Activated T-cell treated with anti-CD3 and anti-CD28 coated beads, Interleukin-2, amount 50 U/mL, for 72 hours (primary cell): Measurements from ENCODE around the gene OR13C3. TPM values are rescaled to one million over a fixed set of nuclear protein-coding genes. Genes with fewer than 3 reads are reported as not detected.
"Not testable (repeated sequence)": the region's sequence is repeated elsewhere in the genome, so short reads cannot be mapped to it uniquely, and the experiment has no call there.

Source experiments
- ATAC-seq, 2 donors: fragments of 150-1000 bp; cut with Tn5 transposase; replicated peaks in 1 of 2; 2 replicates each; pipeline ENCODE4 v1.10.0; 2021; ENCODE audit warnings: moderate library complexity in 2 of 2, mild to moderate bottlenecking in 1 of 2
- DNase-seq, 2 donors: peaks; one replicate each; pipeline ENCODE4 v3.0.0; 2021 to 2022; ENCODE audit warnings: mixed read lengths in 1 of 2
- H3K27ac Mint-ChIP-seq: one replicate; pipeline ENCODE4 v1.8.0; 2022; ENCODE audit warnings: mild to moderate bottlenecking, moderate library complexity, mixed read lengths
- H3K27me3 Mint-ChIP-seq: one replicate; pipeline ENCODE4 v1.8.0; 2022; ENCODE audit warnings: low read depth, mixed read lengths
- H3K36me3 Mint-ChIP-seq, 2 donors: one replicate each; pipeline ENCODE4 v1.8.0; 2022; ENCODE audit warnings: mixed read lengths in 2 of 2, mild to moderate bottlenecking in 1 of 2; ENCODE audit not compliant: insufficient read depth in 2 of 2
- H3K4me1 Mint-ChIP-seq: one replicate; pipeline ENCODE4 v1.8.0; 2022; ENCODE audit warnings: low read depth, mixed read lengths
- H3K4me3 Mint-ChIP-seq, 2 donors: one replicate each; pipeline ENCODE4 v1.8.0; 2022; ENCODE audit warnings: mild to moderate bottlenecking in 2 of 2, mixed read lengths in 2 of 2, moderate library complexity in 2 of 2
- H3K9me3 Mint-ChIP-seq, 2 donors: one replicate each; pipeline ENCODE4 v1.8.0; 2022; ENCODE audit warnings: mixed read lengths in 2 of 2
- total RNA-seq, 2 donors: library from RNA; stranded (reverse); gene quantifications; one replicate each; pipeline ENCODE4 v1.2.3, GENCODE V29; 2022

OR13C3 gene
- total RNA-seq, result not detected

DNA sequence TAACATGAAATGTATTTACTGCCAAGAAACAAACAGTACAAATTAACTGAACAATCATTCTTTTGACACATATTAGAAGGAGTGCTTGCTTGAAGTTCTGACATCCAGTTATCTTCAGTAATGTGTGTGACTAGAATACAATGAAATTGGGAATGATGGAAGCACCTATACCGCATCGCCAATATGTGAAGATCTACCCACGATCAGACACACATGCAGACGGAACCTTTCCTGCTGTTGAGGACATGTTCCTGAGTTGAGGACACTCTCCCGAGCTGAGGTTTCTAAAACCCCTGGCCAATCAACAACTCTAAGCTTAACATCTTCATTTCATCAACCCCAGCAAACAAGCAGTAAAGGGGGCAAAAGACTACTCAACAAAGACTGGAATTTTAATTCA, at the start of gene OR13C3:
TSS of gene OR13C3 (minus strand) at position 101 of the 400 bp plus-strand sequence. CDS start 133 bp downstream, outside the sequence.
- Mint-ChIP-seq H3K9me3 (no peaks in the 10 kb centered on the region), H3K4me1 (no peaks in the 10 kb centered on the region), H3K27me3 (no peaks in the 10 kb centered on the region), H3K4me3 (no peak within 1 kb of the TSS), H3K36me3 (no peaks in the 10 kb centered on the region), H3K27ac (no peak within 1 kb of the TSS)
- DNase-seq, result no peak
- ATAC-seq, result no peak

DNA sequence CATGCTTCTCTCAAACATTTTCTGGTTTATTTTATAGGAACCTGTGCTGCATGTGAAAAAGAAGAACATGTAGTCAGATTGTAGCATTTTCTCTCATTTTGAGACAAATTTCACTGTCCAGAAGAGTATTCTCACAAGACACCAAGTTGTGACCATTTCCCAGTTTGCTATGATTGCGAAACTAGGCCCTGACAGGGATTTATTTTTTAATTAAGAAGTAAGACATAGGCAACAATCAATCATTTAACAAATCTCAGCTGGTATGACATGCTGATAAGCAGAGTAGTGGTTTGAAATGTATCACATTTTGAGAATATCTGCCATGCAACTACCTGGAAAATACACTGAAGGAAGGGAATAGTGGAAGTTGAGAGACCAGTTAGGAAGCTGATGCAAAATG, 43.9 kb upstream of the OR13C3 start:
- no peak for ATAC-seq
- no peaks in the 10 kb centered on the region for H3K4me1 Mint-ChIP-seq

DNA sequence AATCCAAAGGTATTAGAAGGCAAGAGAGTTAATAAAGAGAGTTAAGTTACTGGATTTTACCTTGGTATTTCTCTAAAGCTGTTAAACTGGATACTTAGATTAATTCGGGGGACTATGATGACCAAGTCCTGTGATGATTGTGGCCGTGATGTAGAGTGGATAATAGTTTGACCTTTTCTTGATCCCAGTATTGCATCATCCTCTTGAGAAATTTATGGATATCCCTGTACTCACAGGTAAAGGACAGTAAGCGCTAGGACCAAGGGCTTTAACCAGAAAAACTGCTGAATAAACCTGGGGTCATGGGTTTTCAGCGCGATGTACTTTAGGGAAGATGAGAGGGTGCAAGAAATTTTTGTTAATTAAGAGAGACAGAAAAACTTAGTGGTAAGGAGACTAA, 40.6 kb upstream of the OR13C3 start:
- DNase-seq, result no peak
- H3K36me3 Mint-ChIP-seq, result no peaks in the 10 kb centered on the region
- H3K27me3 Mint-ChIP-seq, result no peaks in the 10 kb centered on the region
- ATAC-seq, result no peak
- no peak overlapping the region for H3K4me3 Mint-ChIP-seq
- H3K27ac Mint-ChIP-seq, result no peak overlapping the region
- no peaks in the 10 kb centered on the region for H3K4me1 Mint-ChIP-seq
- peaks cover 4 to 5% of the 10 kb centered on the region in 2 donors for H3K9me3 Mint-ChIP-seq

More for the DNA sequence above, 43.9 kb upstream of the OR13C3 start:
- Mint-ChIP-seq H3K9me3 (no peaks in the 10 kb centered on the region), H3K27me3 (no peaks in the 10 kb centered on the region), H3K27ac (no peak overlapping the region), H3K36me3 (no peaks in the 10 kb centered on the region), H3K4me3 (no peak overlapping the region)
- no peak for DNase-seq

DNA sequence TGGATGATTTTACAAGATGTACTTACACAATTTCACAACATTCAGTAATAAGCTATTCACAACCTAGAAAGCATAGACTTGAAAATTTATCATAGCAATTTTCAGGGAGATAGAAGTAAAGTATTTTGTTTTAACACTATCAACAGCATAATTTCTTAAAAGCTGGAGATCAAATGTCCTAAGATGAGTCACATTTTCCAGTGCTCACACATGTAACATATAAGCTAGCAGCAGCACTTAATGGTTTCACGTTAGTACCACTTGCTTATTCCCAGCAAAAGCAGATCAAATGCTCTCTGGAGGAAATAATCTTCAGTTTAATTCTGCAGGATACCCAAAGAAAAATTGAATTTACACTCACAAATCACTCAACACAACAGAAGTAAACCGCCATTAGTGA, 38.8 kb upstream of the OR13C3 start:
- H3K4me1 Mint-ChIP-seq, result no peaks in the 10 kb centered on the region
- DNase-seq, result no peak
- H3K27ac Mint-ChIP-seq, result no peak overlapping the region
- H3K9me3 Mint-ChIP-seq, result peaks cover 6 to 8% of the 10 kb centered on the region in 2 donors
- ATAC-seq, result no peak
- no peaks in the 10 kb centered on the region for H3K36me3 Mint-ChIP-seq
- no peaks in the 10 kb centered on the region for H3K27me3 Mint-ChIP-seq
- H3K4me3 Mint-ChIP-seq, result no peak overlapping the region

DNA sequence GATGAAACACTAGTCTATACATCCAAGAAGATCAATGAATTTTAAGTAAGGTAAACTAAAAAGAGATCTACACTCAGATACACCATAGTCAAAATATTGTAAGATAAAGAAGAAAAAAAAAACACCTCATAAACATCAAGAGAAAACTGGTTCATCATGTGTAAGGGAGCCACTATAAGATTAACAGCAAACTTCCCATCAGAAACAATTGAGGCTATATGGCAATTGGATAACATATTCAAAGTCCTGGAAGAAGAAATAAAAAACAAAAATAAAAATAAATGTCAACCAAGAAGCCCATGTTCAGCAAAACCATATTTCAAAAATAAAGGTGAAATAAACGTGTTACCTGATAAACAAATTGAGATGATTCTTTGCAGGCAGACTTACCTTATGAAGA, 36.0 kb upstream of the OR13C3 start:
- no peak overlapping the region for H3K27ac Mint-ChIP-seq
- no peak overlapping the region for H3K4me3 Mint-ChIP-seq
- no peaks in the 10 kb centered on the region for H3K4me1 Mint-ChIP-seq
- DNase-seq (no peak), ATAC-seq (no peak)
- no peaks in the 10 kb centered on the region for H3K36me3 Mint-ChIP-seq
- peaks cover 6 to 8% of the 10 kb centered on the region in 2 donors for H3K9me3 Mint-ChIP-seq
- no peaks in the 10 kb centered on the region for H3K27me3 Mint-ChIP-seq

DNA sequence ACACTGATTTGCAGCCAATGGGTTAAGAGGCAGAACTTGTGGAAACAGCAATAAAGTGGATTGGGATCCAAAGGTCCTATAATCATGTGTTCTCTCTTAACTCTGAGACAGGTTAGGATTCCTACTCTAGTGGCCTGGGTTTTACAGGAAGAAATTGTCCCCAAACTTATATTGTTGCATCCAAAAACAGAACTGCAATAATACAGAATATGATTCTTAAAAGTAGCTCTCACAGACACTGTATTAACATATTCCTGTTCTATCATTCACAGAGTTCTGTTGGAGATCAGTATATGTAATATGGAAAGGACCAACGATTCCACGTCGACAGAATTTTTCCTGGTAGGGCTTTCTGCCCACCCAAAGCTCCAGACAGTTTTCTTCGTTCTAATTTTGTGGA, 32.2 kb upstream of the OR13C3 start, which contains the start of gene OR13C8:
TSS of gene OR13C8 (plus strand) at position 301 of the 400 bp plus-strand sequence. CDS start at position 301, 0 bp downstream.
- Mint-ChIP-seq H3K27me3 (no peaks in the 10 kb centered on the region), H3K27ac (no peak within 1 kb of the TSS), H3K4me3 (no peak within 1 kb of the TSS), H3K4me1 (no peaks in the 10 kb centered on the region), H3K36me3 (no peaks in the 10 kb centered on the region), H3K9me3 (peaks cover 4 to 6% of the 10 kb centered on the region in 2 donors)
- no peak for DNase-seq
- no peak for ATAC-seq

DNA sequence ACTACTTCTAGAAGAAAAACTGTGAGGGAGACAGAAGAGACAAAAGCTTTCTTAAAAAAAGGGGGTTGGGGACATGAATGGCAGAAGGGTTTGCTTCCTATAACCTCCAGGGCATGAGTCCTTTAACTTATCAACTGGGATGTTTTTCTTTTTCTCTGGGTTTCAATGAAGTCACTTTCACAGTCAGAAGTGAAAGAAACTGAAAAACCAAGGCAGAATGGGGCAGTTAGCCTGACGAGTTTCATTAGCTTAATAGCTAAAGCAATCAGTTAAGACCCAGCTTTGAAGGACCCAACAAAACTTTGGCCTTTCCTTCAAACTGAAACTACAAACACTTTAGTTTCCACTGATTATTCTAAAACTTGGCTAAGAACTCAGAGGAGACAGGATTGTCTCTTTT, 27.7 kb upstream of the OR13C3 start:
- no peak overlapping the region for H3K27ac Mint-ChIP-seq
- no peaks in the 10 kb centered on the region for H3K27me3 Mint-ChIP-seq
- ATAC-seq (no peak), DNase-seq (no peak)
- no peaks in the 10 kb centered on the region for H3K36me3 Mint-ChIP-seq
- no peaks in the 10 kb centered on the region for H3K4me1 Mint-ChIP-seq
- H3K4me3 Mint-ChIP-seq, result no peak overlapping the region
- H3K9me3 Mint-ChIP-seq, result no peaks in the 10 kb centered on the region

DNA sequence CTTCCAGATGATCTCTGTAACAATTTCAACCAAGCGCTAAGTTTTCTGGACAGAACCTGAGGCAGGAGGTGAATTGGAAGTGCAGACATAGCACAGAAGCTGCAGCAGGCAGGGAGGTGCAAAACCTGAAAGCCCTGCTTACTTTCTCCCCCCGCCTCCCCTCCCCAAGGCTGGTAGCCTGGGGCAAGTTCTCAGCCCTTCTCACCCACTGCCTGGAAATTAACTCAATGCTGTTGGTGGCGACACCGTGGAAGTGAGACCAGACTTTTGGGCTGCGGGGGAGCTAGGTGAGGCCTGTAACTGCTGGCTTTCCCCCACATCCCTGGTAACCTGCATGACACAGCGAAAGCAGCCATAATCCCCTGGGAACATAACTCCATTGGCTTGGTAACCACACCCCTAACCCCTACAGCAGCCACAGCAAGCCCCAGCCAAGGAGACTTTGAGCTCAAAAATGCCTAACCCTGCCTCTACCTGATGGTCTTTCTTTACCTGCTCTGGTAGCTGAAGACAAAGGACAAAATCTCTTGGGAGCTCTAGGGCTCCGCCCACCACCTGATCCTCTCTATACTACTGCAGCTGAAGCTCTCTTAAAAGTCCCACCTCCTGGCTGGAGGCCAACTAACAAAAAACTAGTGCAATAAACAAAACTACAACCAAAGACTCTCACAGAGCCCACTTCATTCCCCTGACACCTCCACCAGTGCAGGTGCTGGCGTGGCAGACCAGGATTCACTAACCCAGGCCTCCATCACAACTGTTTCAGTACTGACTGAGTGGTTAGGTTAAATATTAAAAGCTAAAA, 20.4 kb upstream of the OR13C3 start:
- no peak for DNase-seq
- Mint-ChIP-seq H3K9me3 (peaks cover 2 to 5% of the 10 kb centered on the region in 2 donors), H3K27ac (no peak overlapping the region), H3K4me3 (no peak overlapping the region), H3K4me1 (no peaks in the 10 kb centered on the region), H3K27me3 (no peaks in the 10 kb centered on the region), H3K36me3 (no peaks in the 10 kb centered on the region)
- no peak for ATAC-seq

DNA sequence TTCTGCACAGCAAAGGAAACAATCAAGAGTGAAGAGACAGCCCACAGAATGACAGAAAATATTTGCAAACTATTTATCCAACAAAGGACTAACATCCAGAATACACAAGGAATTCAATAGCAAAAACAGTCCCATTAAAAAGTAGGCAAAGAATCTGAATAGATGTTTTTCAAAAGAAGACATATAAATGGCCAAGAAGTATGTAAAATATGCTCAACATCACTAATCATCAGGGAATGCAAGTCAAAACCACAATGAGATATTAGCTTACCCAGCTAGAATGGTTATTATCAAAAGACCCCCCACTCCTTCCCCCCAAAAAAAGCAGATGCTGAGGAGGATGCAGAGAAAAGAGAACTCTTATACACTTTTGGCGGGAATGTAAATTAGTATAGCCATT, 18.9 kb upstream of the OR13C3 start:
- no peak overlapping the region for H3K4me3 Mint-ChIP-seq
- H3K27me3 Mint-ChIP-seq, result no peaks in the 10 kb centered on the region

DNA sequence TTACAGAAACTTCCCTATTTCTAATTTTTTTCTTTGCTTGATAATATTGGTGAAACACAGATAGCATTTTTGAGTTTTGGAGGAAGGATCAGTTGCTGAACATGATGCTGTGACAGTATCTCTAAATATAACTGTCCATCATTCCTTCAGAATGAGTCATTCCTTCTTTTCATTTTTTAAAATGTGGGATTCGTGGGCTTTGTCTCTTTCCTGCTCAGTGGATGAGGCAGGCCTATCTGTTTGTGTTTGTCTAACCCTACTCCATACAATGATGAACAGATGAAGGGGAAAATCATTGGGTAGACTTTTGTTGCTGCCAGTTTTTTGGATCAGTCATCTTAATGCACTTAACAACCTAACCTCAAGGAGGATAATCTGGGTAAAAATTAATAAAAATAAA, 16.6 kb upstream of the OR13C3 start:
- Mint-ChIP-seq H3K9me3 (peaks cover 2 to 5% of the 10 kb centered on the region in 2 donors), H3K27ac (no peak overlapping the region), H3K36me3 (no peaks in the 10 kb centered on the region), H3K27me3 (no peaks in the 10 kb centered on the region), H3K4me3 (no peak overlapping the region), H3K4me1 (no peaks in the 10 kb centered on the region)
- no peak for DNase-seq
- ATAC-seq, result no peak

More for the DNA sequence above, 18.9 kb upstream of the OR13C3 start:
- Mint-ChIP-seq H3K4me1 (no peaks in the 10 kb centered on the region), H3K9me3 (peaks cover 2 to 5% of the 10 kb centered on the region in 2 donors), H3K36me3 (no peaks in the 10 kb centered on the region), H3K27ac (no peak overlapping the region)
- DNase-seq, result no peak
- ATAC-seq, result no peak

DNA sequence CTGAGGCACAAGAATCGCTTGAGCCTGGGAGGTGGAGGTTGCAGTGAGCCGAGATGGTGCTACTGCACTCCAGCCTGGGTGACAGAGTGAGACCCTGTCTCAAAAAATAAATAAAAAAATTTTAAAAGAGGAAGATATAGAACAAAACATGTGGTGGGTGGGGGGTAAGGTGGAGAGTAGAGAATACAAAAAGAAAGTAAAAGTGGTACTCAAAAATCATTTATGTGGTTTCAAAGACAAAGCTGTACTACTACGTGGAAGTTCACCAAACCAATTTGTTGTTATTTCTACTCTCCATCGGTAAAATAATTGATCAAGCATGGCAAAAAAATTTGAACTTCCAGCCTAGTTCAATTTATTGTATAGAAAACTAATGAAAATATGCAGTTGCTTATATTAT, 8.0 kb upstream of the OR13C3 start:
- H3K9me3 Mint-ChIP-seq, result no peaks in the 10 kb centered on the region
- H3K27me3 Mint-ChIP-seq, result no peaks in the 10 kb centered on the region
- no peak for DNase-seq
- H3K4me3 Mint-ChIP-seq, result no peak overlapping the region
- H3K4me1 Mint-ChIP-seq, result no peaks in the 10 kb centered on the region
- no peak for ATAC-seq
- H3K36me3 Mint-ChIP-seq, result no peaks in the 10 kb centered on the region
- H3K27ac Mint-ChIP-seq, result no peak overlapping the region

DNA sequence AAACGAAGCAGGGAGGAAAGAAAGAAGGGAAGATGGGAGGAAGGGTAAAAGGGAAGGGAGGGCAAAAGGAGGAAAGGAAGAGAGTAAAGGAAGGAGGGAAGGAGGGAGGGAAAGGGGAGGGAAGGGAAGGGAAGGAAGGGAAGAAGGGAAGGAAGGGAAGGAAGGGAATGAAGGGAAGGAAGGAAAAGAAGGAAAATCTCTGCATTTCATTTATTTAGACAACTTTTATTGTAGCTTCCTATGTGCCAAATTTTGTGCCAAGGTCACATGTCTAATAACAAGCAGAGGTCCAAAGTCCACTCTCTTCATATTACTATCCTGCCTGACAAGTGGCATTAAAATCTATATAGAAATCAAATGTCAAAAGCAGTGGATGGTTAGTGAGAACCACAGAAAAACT, 2.6 kb upstream of the OR13C3 start:
- H3K9me3 Mint-ChIP-seq, result no peaks in the 10 kb centered on the region
- no peaks in the 10 kb centered on the region for H3K27me3 Mint-ChIP-seq
- no peak for DNase-seq
- no peak overlapping the region for H3K27ac Mint-ChIP-seq
- no peaks in the 10 kb centered on the region for H3K36me3 Mint-ChIP-seq
- H3K4me3 Mint-ChIP-seq, result no peak overlapping the region
- ATAC-seq, result no peak
- H3K4me1 Mint-ChIP-seq, result no peaks in the 10 kb centered on the region

DNA sequence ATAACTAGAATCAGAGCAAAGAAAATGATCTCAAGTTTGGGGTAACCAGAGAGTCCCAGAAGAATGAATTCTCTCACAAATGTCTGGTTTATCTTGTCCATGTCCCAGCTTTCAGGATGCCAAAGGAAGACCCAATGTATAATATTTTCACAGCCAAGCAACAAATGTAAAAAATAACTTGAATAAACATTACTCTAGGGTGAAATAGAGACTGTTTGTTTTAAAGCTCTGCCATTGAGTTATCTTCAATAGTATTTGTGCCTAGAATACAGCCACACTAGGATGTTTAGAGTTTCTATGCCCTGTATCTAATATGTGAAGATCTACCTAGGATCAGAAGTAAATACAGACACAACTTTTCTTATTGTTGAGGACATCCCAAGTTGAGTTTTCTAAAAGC, 9.5 kb downstream of the OR13C3 start, which contains the start of gene OR13C4:
TSS of gene OR13C4 (minus strand) at position 101 of the 400 bp plus-strand sequence. CDS start at position 101, 0 bp downstream.
- DNase-seq (no peak), ATAC-seq (no peak)
- H3K9me3 Mint-ChIP-seq, result no peaks in the 10 kb centered on the region
- H3K36me3 Mint-ChIP-seq, result no peaks in the 10 kb centered on the region
- no peaks in the 10 kb centered on the region for H3K27me3 Mint-ChIP-seq
- no peak within 1 kb of the TSS for H3K27ac Mint-ChIP-seq
- no peaks in the 10 kb centered on the region for H3K4me1 Mint-ChIP-seq
- H3K4me3 Mint-ChIP-seq, result no peak within 1 kb of the TSS

DNA sequence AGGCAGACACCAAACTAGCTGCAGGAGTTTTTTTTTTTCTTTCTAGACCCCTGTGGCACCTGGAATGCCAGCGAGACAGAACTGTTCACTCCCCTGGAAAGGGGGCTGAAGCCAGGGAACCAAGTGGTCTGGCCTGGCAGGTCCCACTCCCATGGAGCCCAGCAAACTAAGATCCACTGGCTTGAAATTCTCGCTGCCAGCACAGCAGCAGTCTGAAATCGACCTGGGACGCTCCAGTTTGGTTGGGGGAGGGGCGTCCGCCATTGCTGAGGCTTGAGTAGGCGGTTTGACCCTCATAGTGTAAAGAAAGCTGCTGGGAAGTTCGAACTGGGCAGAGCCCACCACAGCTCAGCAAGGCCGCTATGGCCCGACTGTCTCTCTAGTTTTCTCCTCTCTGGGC, 16.4 kb downstream of the OR13C3 start:
- not testable (repeated sequence) for ATAC-seq, H3K27ac Mint-ChIP-seq, DNase-seq, H3K36me3 Mint-ChIP-seq, H3K4me1 Mint-ChIP-seq, H3K9me3 Mint-ChIP-seq, H3K27me3 Mint-ChIP-seq, H3K4me3 Mint-ChIP-seq
